Ishikawa (cell line): ENCODE results near the gene FAM83F.

Experiments used
- CREB1 ChIP-seq: IDR thresholded peaks from 2 replicates; pipeline ENCODE4 v1.6.1; 2012; ENCODE audit warnings: low read depth
- REST ChIP-seq: IDR thresholded peaks from 2 replicates; pipeline ENCODE4 v1.6.1; 2012; ENCODE audit warnings: low read depth, mild to moderate bottlenecking
- TAF1 ChIP-seq: IDR thresholded peaks from 2 replicates; pipeline ENCODE4 v1.6.1; 2012; ENCODE audit warnings: low read depth, mild to moderate bottlenecking
- TCF12 ChIP-seq: IDR thresholded peaks from 2 replicates; pipeline ENCODE4 v1.6.1; 2012; ENCODE audit warnings: low read depth
- TF ChIP-seq, protein P1 (sequence below): IDR thresholded peaks from 2 replicates; pipeline ENCODE4 v1.6.1; 2012

DNA sequence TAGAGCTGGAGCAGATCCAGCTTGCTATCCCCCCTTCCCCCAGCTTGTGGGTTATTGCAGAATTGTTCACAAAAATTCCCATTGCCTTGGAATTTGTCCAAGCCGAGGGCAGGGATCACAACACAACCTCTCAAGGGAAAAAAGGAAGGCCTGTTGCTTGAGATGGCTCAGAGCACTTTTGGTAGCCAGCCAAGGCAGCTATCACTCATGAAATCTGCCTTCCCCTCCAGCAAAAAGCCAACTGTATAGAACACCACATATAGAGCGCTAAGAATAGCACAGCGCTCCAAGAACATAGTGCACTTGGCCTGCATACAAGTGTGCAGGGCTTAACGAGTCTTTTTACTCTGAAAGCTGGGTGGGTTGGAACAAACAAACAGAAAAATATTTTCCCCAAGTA is 46.2 kb downstream of the FAM83F start:
- TF ChIP-seq TCF12 (0 out of 2 replicates have a peak, but pooled peaks have one; percentile 18), REST (no peak), CREB1 (no peak), TAF1 (no peak)
- TF ChIP-seq, protein P1, sequence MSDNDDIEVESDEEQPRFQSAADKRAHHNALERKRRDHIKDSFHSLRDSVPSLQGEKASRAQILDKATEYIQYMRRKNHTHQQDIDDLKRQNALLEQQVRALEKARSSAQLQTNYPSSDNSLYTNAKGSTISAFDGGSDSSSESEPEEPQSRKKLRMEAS, result no peak
